Progenitor cell of endocrine pancreas (in vitro differentiated cells): Measurements from ENCODE around the gene DLGAP1. TPM values are rescaled to one million over a fixed set of nuclear protein-coding genes. Genes with fewer than 3 reads are reported as not detected.

Experiments used
- DNase-seq: peaks from one replicate; pipeline ENCODE4 v3.0.0; 2021; ENCODE audit warnings: low spot score; ENCODE audit not compliant: unreplicated experiment
- H3K27ac Mint-ChIP-seq: 2 replicates; pipeline ENCODE4 v1.8.0; 2021; ENCODE audit warnings: mild to moderate bottlenecking, moderate library complexity, mixed read lengths
- H3K27me3 Mint-ChIP-seq: 2 replicates; pipeline ENCODE4 v1.8.0; 2021; ENCODE audit warnings: mixed read lengths
- H3K36me3 Mint-ChIP-seq: 2 replicates; pipeline ENCODE4 v1.8.0; 2022; ENCODE audit warnings: mixed read lengths; ENCODE audit not compliant: insufficient read depth
- H3K4me1 Mint-ChIP-seq: 2 replicates; pipeline ENCODE4 v1.8.0; 2021; ENCODE audit warnings: low read depth, mixed read lengths
- H3K4me3 Mint-ChIP-seq: 2 replicates; pipeline ENCODE4 v1.8.0; 2021; ENCODE audit warnings: low read depth, mild to moderate bottlenecking, moderate library complexity, mixed read lengths
- H3K9me3 Mint-ChIP-seq: 2 replicates; pipeline ENCODE4 v1.8.0; 2021; ENCODE audit warnings: low read depth, mixed read lengths
- CTCF ChIP-seq: fragments of 200-600 bp; sonication (generic); IDR thresholded peaks from one replicate; pipeline ENCODE4 v1.5.0; 2021; ENCODE audit warnings: antibody characterized with exemption, mild to moderate bottlenecking; ENCODE audit not compliant: unreplicated experiment
- total RNA-seq: library from RNA; stranded (reverse); gene quantifications from 2 replicates; pipeline ENCODE4 v1.2.1, GENCODE V29; 2021

The DLGAP1 gene
- total RNA-seq, 1 donor from 2014 or later = 16.7 TPM

GRCh38 chr18:4107049-4107467, 348.0 kb downstream of the DLGAP1 start:
- Mint-ChIP-seq H3K9me3 (no peaks in the 10 kb centered on the region), H3K36me3 (no peaks in the 10 kb centered on the region), H3K4me1 (peaks cover 2% of the 10 kb centered on the region), H3K27ac (no peak overlapping the region), H3K27me3 (peaks cover 7% of the 10 kb centered on the region), H3K4me3 (no peak overlapping the region)
- no peak for TF ChIP-seq CTCF
- no peak for DNase-seq

- peaks cover 8% of the 10 kb centered on the region for H3K27me3 Mint-ChIP-seq
- DNase-seq = peak; percentile 65
These were observed 348.6 kb downstream of the DLGAP1 start for GRCh38 chr18:4106407-4107033.

GRCh38 chr18:4102901-4103300, 352.2 kb downstream of the DLGAP1 start:
- no peaks in the 10 kb centered on the region for H3K36me3 Mint-ChIP-seq
- DNase-seq = no peak
- peaks cover 25% of the 10 kb centered on the region for H3K27me3 Mint-ChIP-seq
- no peak overlapping the region for H3K4me3 Mint-ChIP-seq
- H3K4me1 Mint-ChIP-seq = peaks cover 2% of the 10 kb centered on the region
- TF ChIP-seq CTCF = no peak
- no peak overlapping the region for H3K27ac Mint-ChIP-seq
- H3K9me3 Mint-ChIP-seq = peaks cover 7% of the 10 kb centered on the region

More at GRCh38 chr18:4106407-4107033, 348.6 kb downstream of the DLGAP1 start:
- Mint-ChIP-seq H3K27ac (no peak overlapping the region), H3K4me1 (peaks cover 2% of the 10 kb centered on the region), H3K9me3 (no peaks in the 10 kb centered on the region), H3K4me3 (no peak overlapping the region), H3K36me3 (no peaks in the 10 kb centered on the region)
- peak; percentile 83 for TF ChIP-seq CTCF

GRCh38 chr18:4101009-4101408, 354.1 kb downstream of the DLGAP1 start:
- DNase-seq = no peak
- peaks cover 12% of the 10 kb centered on the region for H3K4me1 Mint-ChIP-seq
- H3K27ac Mint-ChIP-seq = no peak overlapping the region
- no peaks in the 10 kb centered on the region for H3K36me3 Mint-ChIP-seq
- H3K9me3 Mint-ChIP-seq = peaks cover 7% of the 10 kb centered on the region
- H3K4me3 Mint-ChIP-seq = no peak overlapping the region
- peaks cover 29% of the 10 kb centered on the region for H3K27me3 Mint-ChIP-seq
- no peak for TF ChIP-seq CTCF

- H3K27me3 Mint-ChIP-seq = peaks cover 53% of the 10 kb centered on the region
- TF ChIP-seq CTCF = no peak
- H3K9me3 Mint-ChIP-seq = peaks cover 7% of the 10 kb centered on the region
- H3K27ac Mint-ChIP-seq = peak overlapping the region; percentile 10
- H3K36me3 Mint-ChIP-seq = no peaks in the 10 kb centered on the region
- no peak overlapping the region for H3K4me3 Mint-ChIP-seq
- no peak for DNase-seq
- peaks cover 17% of the 10 kb centered on the region for H3K4me1 Mint-ChIP-seq
These were observed 358.6 kb downstream of the DLGAP1 start for GRCh38 chr18:4096486-4096885.
